C4-2B (cell line): Measurements from ENCODE around the gene CENPC.

Source experiments
- CTCF ChIP-seq: fragments of 450-650 bp; conservative IDR thresholded peaks from 2 replicates; pipeline ENCODE4 v1.5.1; 2017; ENCODE audit warnings: mild to moderate bottlenecking
- ZFX ChIP-seq: fragments of 450-650 bp; IDR thresholded peaks from 2 replicates; pipeline ENCODE4 v1.6.1; 2017

- TF ChIP-seq CTCF = no peak
- TF ChIP-seq ZFX = no peak
Measured at GRCh38 chr4:67558493-67558892, 13.2 kb upstream of the CENPC start, which contains the start of gene STAP1.
